HG03064 (cell line): ENCODE measurements around the gene OR8B8.
"Not testable (repeated sequence)": the region's sequence is repeated elsewhere in the genome, so short reads cannot be mapped to it uniquely, and the experiment has no call there.

Source experiments
- ATAC-seq: cut with Tn5 transposase; IDR thresholded peaks from one replicate; pipeline ENCODE4 v1.9.1; 2021; ENCODE audit warnings: low read depth; ENCODE audit not compliant: unreplicated experiment

OR8B8 gene, protein sequence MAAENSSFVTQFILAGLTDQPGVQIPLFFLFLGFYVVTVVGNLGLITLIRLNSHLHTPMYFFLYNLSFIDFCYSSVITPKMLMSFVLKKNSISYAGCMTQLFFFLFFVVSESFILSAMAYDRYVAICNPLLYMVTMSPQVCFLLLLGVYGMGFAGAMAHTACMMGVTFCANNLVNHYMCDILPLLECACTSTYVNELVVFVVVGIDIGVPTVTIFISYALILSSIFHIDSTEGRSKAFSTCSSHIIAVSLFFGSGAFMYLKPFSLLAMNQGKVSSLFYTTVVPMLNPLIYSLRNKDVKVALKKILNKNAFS

GRCh38 chr11:124445646-124446150 is at the start of gene OR8B8:
Gene OR8B8 (minus strand): TSS chr11:124445696. CDS start chr11:124441085, 4,611 bp downstream.
- no peak for ATAC-seq

- no peak for ATAC-seq
Observed at GRCh38 chr11:124493016-124493655, 47.6 kb upstream of the OR8B8 start.

GRCh38 chr11:124483422-124483821 is 37.9 kb upstream of the OR8B8 start:
- no peak for ATAC-seq

GRCh38 chr11:124482362-124483147 is 37.1 kb upstream of the OR8B8 start:
- ATAC-seq, result no peak

DNA sequence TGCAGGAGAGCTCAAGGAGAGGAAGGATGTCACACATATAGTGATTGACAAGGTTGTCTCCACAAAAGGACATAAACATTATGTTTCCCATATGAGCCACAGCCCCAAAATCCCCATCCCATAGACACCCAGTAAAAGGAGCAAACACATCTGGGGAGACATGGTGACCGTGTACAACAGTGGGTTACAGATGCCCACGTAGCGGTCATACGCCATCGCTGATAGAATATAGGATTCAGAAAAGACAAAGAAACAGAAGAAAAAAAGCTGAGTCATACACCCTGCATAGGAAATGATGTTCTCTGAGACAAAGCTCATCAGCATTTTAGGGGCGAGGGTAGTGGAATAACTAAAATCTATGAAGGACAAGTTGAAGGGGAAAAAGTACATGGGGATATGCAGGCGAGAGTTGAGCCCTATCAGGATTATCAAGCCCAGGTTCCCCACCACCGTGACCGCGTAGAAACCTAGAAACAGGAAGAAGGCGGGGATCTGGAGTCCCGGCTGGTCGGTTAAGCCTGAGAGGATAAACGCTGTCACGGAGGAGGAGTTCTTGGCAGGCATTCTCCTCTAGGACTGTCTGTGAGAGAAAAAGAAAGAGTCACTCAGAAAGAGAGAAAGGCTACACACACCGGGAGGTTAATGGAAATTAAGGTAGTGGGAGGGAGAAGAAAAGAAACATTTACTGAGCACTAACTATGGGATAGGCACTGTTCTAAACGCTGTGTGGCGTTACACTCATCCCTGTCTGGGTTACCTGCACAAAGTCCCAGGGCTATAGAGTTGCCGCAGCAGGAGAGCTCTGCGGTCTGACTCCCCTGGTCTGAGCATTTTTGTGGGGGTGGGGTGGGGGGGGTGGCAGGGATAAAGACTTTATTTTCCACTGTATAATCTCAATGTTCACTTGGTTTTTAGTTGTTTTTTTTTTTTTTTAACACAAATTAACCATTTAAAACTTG is 36.1 kb upstream of the OR8B8 start:
- no peak for ATAC-seq

- ATAC-seq, result no peak
Observed at GRCh38 chr11:124479561-124479960, 34.1 kb upstream of the OR8B8 start.

DNA sequence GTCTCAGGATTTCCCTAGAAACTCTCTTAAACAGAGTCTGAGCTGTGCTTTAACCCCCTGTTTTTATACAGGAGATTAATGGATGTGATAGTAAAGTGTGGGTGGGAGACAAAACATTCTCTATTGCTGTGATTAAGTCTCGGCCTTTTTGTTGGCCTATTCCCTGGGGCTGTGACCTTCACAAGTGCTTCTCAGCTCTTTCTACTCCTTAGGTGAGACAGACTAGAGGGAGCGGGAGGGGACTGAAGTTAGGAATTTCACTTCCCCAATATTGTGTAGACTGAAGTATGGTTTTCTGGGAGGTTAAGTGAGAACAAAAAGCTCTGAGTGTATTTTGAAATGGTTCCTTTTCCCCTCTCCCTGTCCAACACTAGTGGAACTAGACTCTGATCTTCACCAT is 29.8 kb upstream of the OR8B8 start:
- no peak for ATAC-seq

DNA sequence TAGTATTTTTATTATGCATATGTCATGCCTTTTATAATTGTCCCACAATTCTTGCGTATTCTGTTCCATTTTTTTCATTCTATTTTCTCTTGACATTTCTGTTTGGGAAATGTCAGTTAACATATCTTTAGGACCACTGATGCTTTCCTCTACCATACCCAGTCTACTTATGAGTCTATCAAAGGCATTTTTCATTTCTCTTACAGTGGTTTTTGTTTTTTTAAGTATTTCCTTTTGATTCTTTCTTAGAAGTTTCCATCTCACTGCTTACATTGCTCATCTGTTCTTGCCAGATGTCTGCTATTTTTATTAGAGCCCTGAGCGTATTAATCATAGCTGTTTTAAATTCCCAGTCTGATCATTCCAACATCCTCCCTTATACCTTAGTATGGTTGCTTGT is 29.3 kb upstream of the OR8B8 start:
- ATAC-seq, result no peak

DNA sequence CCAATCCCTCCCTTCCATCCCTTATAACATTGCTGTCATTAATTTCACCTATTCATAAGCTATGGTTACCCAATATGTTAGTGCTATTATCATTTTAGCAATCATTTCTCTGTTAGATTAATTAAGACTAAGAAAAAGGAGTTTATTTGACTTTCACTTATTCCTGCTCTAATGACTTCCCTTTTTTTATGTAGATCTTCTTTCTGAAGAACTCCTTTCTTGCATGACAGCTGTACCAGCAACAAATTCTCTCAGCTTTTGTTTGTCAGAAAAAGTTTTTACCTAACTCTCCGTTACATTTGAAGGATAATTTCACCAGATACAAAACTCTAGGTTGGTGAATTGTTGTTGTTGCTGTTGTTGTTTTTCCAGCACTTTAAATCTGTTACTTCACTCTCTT is 28.6 kb upstream of the OR8B8 start:
- no peak for ATAC-seq

- ATAC-seq, result no peak
Observed at GRCh38 chr11:124473476-124473875, 28.0 kb upstream of the OR8B8 start.

GRCh38 chr11:124470561-124471227 is 25.2 kb upstream of the OR8B8 start:
- no peak for ATAC-seq

GRCh38 chr11:124467381-124467927 is 22.0 kb upstream of the OR8B8 start:
- ATAC-seq, result no peak

- ATAC-seq, result no peak
Observed at GRCh38 chr11:124465368-124465767, 19.9 kb upstream of the OR8B8 start.

GRCh38 chr11:124463990-124464389 is 18.5 kb upstream of the OR8B8 start:
- no peak for ATAC-seq

DNA sequence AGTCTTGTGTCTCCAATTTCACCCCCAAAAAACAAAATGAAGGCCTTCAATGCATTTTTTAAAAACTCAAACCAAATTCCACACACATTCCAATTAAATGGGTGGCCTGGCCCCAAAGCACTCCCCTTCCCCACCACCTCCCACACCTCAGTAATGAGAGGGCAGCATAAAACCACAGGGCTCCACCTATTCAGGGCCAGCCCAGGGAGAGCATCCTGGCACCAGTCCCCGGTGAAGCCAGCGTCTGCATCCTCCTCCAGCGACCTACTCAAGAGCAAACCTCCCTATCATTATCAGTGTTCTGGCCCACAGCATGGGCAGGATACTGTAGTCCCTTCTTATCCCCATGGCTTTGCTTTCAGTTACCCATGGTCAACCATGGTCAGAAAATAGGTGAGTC is 17.8 kb upstream of the OR8B8 start:
- no peak for ATAC-seq

- ATAC-seq, result no peak
Observed at GRCh38 chr11:124460459-124460858, 15.0 kb upstream of the OR8B8 start.

- ATAC-seq, result not testable (repeated sequence)
Observed at GRCh38 chr11:124459379-124459778, 13.9 kb upstream of the OR8B8 start.

- no peak for ATAC-seq
Observed at GRCh38 chr11:124454552-124454951, 9.1 kb upstream of the OR8B8 start.

DNA sequence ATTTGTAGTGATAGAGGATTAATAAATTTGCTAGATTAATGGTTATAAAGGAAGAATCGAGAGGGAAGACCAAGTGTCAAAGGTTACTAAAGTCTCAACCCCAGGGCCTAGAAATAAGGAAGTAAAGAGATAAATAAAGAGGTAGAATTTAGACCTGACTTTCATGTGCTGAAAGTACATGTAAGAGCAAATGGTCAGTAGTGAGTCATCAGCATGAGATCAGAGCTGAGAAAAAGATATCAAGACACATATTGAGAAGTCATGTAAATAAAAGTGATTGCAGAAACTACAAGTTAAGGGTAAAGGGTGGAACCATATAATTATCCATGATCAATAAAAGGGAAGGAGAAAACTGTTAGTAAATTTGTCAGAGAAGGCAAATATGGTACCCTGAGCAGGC is 1.4 kb upstream of the OR8B8 start:
- no peak for ATAC-seq
